Fibroblast of skin of back (primary cell): ENCODE results near the gene EMB.
"Not testable (repeated sequence)": the region's sequence is repeated elsewhere in the genome, so short reads cannot be mapped to it uniquely, and the experiment has no call there.

Source experiments
- DNase-seq: peaks from one replicate; pipeline ENCODE4 v3.0.0-alpha.2; 2013

EMB gene

GRCh38 chr5:50421184-50421950 is 19.7 kb downstream of the EMB start:
- DNase-seq, result not testable (repeated sequence)

DNA sequence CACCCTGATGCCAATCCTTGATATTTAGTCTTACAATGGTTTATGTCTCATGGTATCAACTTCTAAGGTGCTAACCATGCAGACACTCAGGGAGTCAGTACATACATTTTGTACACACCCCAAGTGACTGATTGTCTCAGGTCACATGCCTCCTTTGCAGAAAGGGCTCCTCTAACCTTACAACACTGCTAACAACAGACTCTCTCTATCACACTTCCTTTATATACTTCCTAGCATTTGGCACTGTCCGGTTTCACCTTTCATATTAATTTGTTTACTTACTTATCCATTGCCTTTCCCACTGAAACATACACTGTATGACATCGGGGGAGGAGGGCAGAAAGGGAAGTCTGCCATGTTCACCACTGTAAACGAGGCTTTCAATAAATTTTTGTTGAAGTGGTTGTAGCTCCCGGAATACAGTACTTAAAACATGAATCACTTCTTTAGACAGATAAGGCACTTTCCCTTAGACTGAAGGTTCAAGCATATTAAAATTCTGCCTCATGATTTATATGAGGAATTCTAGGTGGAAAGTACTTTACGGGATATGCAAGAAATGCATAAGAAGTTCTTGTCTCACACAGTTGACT is 20.6 kb downstream of the EMB start:
- DNase-seq, result no peak

DNA sequence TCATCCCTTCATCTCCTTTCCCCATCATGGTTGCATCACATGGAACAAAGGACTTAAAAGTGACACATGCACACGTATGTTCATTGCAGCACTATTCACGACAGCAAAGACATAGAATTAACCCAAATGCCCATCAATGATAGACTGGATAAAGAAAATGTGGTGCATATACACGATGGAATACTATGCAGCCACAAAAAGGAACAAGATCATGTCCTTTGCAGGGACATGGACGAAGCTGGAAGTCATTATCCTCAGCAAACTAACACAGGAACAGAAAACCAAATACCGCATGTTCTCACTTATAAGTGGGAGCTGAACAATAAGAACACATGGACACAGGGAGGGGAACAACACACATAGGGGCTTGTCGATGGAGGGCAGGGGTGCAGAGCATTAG is 21.4 kb downstream of the EMB start:
- not testable (repeated sequence) for DNase-seq

GRCh38 chr5:50416637-50417036 is 24.5 kb downstream of the EMB start:
- DNase-seq, result not testable (repeated sequence)

GRCh38 chr5:50415912-50416311 is 25.2 kb downstream of the EMB start:
- no peak for DNase-seq

DNA sequence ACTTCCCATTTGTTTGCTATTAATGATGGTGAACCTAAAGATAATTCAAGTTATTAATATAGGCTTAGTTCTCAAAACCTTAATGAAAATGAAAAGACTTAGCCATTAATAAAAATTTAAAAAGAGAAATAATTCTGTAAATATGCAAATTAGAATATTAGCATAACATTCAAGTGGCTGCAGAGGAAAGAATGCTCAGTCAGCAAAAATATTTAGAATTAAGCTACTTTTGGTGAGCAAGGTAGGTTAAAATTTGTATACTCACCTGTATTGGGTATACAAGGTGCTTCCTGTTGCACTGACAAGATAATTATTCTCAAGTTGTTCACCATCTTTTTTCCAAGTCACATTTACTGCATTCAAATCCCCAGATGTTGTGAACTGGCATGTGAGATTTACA is 30.2 kb downstream of the EMB start:
- DNase-seq, result not testable (repeated sequence)

- DNase-seq, result no peak
These were observed 34.2 kb downstream of the EMB start for GRCh38 chr5:50406877-50407276.

GRCh38 chr5:50401336-50401735 is 39.8 kb downstream of the EMB start:
- no peak for DNase-seq

DNA sequence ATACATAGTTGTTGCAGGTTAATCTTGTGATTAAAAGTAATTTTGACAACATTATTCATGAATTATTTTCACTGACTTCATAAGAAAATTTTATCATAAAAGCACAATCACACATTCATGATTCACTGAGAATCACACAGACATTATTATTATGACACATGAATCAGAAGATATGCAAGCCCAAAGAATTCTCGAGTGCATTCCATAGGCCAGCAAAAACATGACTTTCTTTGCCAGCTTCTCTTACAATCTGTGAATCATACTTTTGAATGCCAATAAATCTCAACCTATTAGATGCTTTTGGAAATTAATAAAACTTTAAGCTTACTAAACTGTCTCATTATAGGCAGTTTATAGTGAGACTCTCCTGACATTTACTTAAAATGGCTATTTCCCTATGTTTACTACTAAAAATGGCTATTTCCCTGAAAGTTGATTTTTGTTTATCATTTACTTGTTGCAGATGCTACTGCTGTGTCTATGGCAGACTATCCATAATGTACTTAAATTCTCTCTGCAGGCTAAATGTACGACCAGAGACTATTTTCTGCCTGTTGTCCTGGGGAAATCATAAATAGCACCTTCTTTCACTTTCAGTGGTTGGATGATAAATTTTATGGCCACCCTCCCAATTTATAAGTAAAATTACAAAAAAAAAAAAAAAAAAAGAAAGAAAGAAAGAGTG is 47.0 kb downstream of the EMB start:
- peak; percentile 90 for DNase-seq

GRCh38 chr5:50392289-50392688 is 48.8 kb downstream of the EMB start:
- DNase-seq, result peak; percentile 16

GRCh38 chr5:50384381-50384780 is 56.7 kb downstream of the EMB start:
- not testable (repeated sequence) for DNase-seq

DNA sequence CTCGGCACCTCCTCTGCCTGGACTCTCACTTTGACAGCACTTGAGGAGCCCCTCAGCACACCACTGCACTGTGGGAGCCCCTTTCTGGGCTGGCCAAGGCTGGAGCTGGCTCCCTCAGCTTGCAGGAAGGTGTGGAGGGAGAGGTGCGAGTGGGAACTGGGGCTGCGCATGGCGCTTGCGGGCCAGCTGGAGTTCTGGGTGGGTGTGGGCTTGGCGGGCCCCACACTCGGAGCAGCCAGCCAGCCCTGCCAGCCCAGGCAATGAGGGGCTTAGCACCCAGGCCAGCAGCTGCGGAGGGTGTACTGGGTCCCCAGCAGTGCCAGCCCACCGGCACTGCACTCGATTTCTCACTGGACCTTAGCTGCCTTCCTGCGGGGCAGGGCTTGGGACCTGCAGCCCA is 64.4 kb downstream of the EMB start:
- not testable (repeated sequence) for DNase-seq

DNA sequence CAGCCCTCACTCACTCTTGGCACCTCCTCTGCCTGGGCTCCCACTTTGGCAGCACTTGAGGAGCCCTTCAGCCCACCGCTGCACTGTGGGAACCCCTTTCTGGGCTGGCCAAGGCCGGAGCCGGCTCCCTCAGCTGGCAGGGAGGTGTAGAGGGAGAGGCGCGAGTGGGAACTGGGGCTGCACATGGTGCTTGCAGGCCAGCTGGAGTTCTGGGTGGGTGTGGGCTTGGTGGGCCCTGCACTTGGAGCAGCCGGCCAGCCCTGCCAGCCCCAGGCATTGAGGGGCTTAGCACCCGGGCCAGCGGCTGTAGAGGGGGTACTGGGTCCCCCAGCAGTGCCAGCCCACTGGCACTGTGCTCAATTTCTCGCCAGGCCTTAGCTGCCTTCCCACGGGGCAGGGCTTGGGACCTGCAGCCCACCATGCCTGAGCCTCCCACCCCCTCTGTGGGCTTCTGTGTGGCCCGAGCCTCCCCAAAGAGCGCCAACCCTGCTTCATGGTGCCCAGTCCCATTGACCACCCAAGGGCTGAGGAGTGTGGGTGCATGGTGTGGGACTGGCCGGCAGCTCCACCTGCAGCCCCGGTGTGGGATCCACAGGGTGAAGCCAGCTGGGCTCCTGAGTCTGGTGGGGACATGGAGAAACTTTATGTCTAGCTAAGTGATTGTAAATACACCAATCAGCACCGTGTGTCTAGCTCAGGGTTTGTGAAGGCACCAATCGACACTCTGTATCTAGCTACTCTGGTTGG is 71.6 kb downstream of the EMB start:
- DNase-seq, result not testable (repeated sequence)

GRCh38 chr5:50365426-50366251 is 75.4 kb downstream of the EMB start:
- DNase-seq, result no peak

GRCh38 chr5:50364535-50365309 is 76.4 kb downstream of the EMB start:
- DNase-seq, result not testable (repeated sequence)

DNA sequence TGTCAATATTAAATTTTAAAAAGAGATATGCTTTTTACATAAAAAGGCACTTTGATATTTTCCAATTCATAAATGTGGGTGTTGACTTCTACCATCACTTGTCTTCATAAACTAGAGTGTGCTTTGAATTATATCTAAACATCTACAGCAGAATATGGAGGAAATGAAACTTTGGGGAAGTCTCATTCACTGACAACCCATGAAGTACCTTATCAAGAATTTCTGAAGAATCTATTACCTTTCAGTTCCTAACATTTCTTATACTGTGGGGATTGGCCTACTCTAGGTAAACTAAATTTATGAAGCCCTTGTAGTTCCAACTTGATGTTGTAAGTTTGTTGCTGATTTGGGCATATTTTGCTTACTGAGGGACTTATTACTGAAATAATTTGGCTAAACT is 81.9 kb downstream of the EMB start:
- DNase-seq, result no peak

- no peak for DNase-seq
These were observed 88.7 kb downstream of the EMB start for GRCh38 chr5:50352382-50352781.
